Measurements from ENCODE around the gene ERLIN1.

- TF ChIP-seq CTCF (IDR thresholded peaks at IDR 0.05): no peak
- TF ChIP-seq POLR2A (IDR thresholded peaks at IDR 0.05): no peak
These were observed 28.7 kb downstream of the ERLIN1 start for GRCh38 chr10:100157156-100157555.

All from lower leg skin (tissue), 3 donors.